Activated naive CD8-positive, alpha-beta T cell (primary cell): Measurements from ENCODE around the gene CDC45.
"Not testable (repeated sequence)": the region's sequence is repeated elsewhere in the genome, so short reads cannot be mapped to it uniquely, and the experiment has no call there.

Experiments
- H3K27ac Mint-ChIP-seq: one replicate; pipeline ENCODE4 v1.8.0; 2021; ENCODE audit warnings: mixed read lengths
- H3K27me3 Mint-ChIP-seq: one replicate; pipeline ENCODE4 v1.8.0; 2021; ENCODE audit warnings: mixed read lengths
- H3K36me3 Mint-ChIP-seq: one replicate; pipeline ENCODE4 v1.8.0; 2021; ENCODE audit warnings: mixed read lengths
- H3K4me1 Mint-ChIP-seq: one replicate; pipeline ENCODE4 v1.8.0; 2021; ENCODE audit warnings: low read depth, mixed read lengths
- H3K4me3 Mint-ChIP-seq: one replicate; pipeline ENCODE4 v1.8.0; 2021; ENCODE audit warnings: mild to moderate bottlenecking, mixed read lengths
- H3K9me3 Mint-ChIP-seq: one replicate; pipeline ENCODE4 v1.8.0; 2021; ENCODE audit warnings: low read depth, mixed read lengths

The CDC45 gene, protein sequence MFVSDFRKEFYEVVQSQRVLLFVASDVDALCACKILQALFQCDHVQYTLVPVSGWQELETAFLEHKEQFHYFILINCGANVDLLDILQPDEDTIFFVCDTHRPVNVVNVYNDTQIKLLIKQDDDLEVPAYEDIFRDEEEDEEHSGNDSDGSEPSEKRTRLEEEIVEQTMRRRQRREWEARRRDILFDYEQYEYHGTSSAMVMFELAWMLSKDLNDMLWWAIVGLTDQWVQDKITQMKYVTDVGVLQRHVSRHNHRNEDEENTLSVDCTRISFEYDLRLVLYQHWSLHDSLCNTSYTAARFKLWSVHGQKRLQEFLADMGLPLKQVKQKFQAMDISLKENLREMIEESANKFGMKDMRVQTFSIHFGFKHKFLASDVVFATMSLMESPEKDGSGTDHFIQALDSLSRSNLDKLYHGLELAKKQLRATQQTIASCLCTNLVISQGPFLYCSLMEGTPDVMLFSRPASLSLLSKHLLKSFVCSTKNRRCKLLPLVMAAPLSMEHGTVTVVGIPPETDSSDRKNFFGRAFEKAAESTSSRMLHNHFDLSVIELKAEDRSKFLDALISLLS

GRCh38 chr22:19479355-19480172 lies at the start of gene CDC45:
CDC45 (plus strand) TSS chr22:19479920; CDS start chr22:19479969, 49 bp downstream.
- no peaks in the 10 kb centered on the region for H3K9me3 Mint-ChIP-seq
- H3K4me1 Mint-ChIP-seq, result peaks cover 35% of the 10 kb centered on the region
- no peaks in the 10 kb centered on the region for H3K27me3 Mint-ChIP-seq
- peak within 1 kb of the TSS; percentile 99 for H3K4me3 Mint-ChIP-seq
- H3K27ac Mint-ChIP-seq, result peak within 1 kb of the TSS; percentile 100
- H3K36me3 Mint-ChIP-seq, result peaks cover 9% of the 10 kb centered on the region

DNA sequence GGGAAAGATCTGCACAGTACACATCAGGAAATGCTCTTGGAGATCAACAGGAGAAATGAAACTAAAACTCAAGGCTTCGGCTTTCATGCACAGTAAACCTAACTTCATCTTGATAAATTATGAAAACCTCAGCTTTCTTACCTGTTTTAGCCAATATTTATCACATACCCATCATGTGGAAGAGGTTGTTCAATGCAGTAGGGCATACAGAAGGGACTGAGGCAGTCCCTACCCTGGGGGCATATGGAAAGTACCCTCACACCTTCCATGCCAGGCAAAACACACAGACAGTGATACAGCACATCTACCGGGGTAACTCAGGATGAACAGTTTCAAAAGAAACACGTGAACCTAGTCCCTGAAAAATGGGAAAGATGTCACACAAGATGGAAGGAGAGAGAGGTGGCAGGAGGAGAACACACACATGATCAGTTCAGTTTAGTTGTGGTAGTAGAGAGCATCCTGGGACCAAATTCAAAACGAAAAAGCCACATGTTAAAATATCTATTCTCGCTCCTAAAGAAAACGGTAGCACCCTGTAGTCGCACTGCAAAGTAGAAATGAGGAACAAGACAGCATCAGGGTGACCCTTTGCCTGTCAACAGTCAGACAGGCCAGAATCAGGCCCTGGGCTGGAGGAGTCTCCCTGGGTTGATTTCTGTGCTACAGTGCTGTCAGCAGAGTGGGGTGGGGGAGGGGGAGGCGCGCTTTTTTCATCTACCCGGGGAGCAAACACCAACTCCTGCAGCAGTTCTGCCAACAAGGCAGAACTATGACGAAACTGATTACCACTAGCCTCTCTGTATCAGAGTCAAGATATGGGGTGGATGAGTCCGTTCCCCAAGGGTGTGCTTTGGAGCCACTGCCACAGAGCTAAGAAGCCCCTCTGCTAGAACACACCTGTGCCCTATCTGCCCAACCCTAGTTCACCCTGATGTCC lies 49.5 kb upstream of the CDC45 start:
- no peaks in the 10 kb centered on the region for H3K27me3 Mint-ChIP-seq
- peak overlapping the region; percentile 90 for H3K4me3 Mint-ChIP-seq
- no peaks in the 10 kb centered on the region for H3K36me3 Mint-ChIP-seq
- peak overlapping the region; percentile 77 for H3K27ac Mint-ChIP-seq
- H3K9me3 Mint-ChIP-seq, result no peaks in the 10 kb centered on the region
- peaks cover 54% of the 10 kb centered on the region for H3K4me1 Mint-ChIP-seq

GRCh38 chr22:19430890-19431541 lies 48.7 kb upstream of the CDC45 start:
- H3K4me1 Mint-ChIP-seq, result peaks cover 55% of the 10 kb centered on the region

DNA sequence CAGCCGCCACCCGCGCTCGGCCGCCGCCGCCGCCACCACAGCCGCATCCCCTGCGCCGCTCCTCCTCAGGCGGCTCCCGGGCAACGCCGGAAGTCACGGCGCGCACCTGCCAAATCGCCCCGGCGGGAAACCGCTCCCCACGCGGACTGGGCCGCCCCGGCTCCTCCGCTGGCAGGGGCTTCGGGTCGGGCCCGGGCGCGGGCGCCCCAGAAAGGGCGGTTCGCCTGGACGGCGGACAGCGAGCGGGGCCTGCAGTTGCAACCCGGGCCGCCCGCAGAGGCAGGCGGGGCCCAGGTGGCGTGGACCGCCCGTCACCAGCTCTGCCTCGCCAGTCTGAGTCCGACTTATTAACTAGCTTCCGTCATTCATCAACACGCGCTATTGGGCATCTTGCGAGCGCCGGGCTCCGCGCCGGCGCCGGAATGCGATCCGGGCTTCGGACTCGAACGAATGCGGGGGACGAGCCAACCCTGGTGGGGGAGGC lies 48.0 kb upstream of the CDC45 start, which contains the start of gene HIRA:
HIRA (minus strand) TSS at position 85 of the 484 bp plus-strand sequence. CDS start 257 bp downstream, outside the sequence.
- no peaks in the 10 kb centered on the region for H3K36me3 Mint-ChIP-seq
- peak within 1 kb of the TSS; percentile 94 for H3K27ac Mint-ChIP-seq
- peak within 1 kb of the TSS; percentile 93 for H3K4me3 Mint-ChIP-seq
- H3K27me3 Mint-ChIP-seq, result no peaks in the 10 kb centered on the region
- peaks cover 48% of the 10 kb centered on the region for H3K4me1 Mint-ChIP-seq
- H3K9me3 Mint-ChIP-seq, result no peaks in the 10 kb centered on the region

More at GRCh38 chr22:19430890-19431541, 48.7 kb upstream of the CDC45 start:
- Mint-ChIP-seq H3K4me3 (peak overlapping the region; percentile 90), H3K27me3 (no peaks in the 10 kb centered on the region), H3K36me3 (no peaks in the 10 kb centered on the region), H3K9me3 (no peaks in the 10 kb centered on the region), H3K27ac (peak overlapping the region; percentile 77)

DNA sequence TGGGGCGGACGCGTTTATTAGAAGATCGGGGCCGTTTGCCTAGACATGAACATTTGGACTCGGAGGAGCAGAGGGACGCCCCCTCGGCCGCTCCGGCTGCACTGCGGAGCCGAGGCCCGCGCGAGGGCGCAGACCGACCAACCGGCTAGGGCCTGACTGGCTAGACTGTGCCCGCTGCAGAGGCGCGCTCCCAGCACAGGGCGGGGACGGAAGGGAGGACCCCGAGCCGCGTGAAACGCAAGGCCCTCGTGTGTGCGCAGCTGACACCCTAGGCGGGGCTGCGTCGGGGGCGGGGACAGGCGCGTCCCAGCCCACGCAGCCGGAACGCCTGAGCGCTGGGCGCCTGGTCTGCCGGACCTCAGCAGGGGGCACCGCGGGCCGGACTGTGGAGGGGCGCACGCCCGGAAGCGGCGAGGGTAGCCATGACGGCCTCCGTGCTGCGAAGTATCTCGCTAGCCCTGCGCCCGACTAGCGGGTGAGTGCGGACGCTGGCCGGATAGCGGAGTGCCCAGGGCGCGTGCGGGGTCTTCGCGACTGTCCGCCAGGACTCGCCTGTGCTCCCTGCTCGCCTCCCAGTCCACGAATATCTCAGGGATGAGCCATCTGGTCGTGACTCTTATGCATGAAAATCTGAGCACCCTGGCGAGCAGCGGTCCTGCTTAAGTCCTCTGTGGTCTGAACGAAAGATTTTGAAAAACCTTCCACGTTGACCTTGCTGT lies 47.4 kb upstream of the CDC45 start, which contains the start of gene MRPL40:
MRPL40 (plus strand) TSS at position 413 of the 719 bp plus-strand sequence; CDS start at position 423, 10 bp downstream.
- Mint-ChIP-seq H3K4me3 (peak within 1 kb of the TSS; percentile 93), H3K27ac (peak within 1 kb of the TSS; percentile 94), H3K36me3 (no peaks in the 10 kb centered on the region), H3K27me3 (no peaks in the 10 kb centered on the region), H3K9me3 (no peaks in the 10 kb centered on the region), H3K4me1 (peaks cover 43% of the 10 kb centered on the region)

DNA sequence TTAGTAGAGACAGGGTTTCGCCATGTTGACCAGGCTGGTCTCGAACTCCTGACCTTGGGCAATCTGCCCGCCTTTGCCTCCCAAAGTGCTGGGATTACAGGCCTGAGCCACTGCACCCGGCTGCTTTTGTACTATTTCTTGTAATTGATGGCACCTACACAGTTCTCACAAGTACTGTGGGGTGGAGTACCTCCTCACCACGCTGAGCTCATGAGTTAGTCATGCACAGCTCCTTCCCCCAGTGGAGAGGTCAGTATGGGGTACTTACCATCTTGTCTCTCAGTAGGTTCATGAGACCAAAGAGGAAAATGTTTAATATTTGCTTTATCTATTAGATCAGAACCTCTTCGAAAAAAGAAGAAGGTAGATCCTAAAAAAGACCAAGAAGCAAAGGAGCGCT lies 45.3 kb upstream of the CDC45 start:
- H3K27me3 Mint-ChIP-seq, result no peaks in the 10 kb centered on the region
- H3K4me1 Mint-ChIP-seq, result peaks cover 28% of the 10 kb centered on the region
- peak overlapping the region; percentile 68 for H3K27ac Mint-ChIP-seq
- peak overlapping the region; percentile 93 for H3K4me3 Mint-ChIP-seq
- peaks cover 3% of the 10 kb centered on the region for H3K36me3 Mint-ChIP-seq
- no peaks in the 10 kb centered on the region for H3K9me3 Mint-ChIP-seq

- Mint-ChIP-seq H3K27me3 (no peaks in the 10 kb centered on the region), H3K4me3 (no peak overlapping the region), H3K4me1 (peaks cover 22% of the 10 kb centered on the region), H3K36me3 (peaks cover 3% of the 10 kb centered on the region), H3K9me3 (no peaks in the 10 kb centered on the region), H3K27ac (peak overlapping the region; percentile 64)
These were observed 44.7 kb upstream of the CDC45 start for GRCh38 chr22:19434829-19435580.

DNA sequence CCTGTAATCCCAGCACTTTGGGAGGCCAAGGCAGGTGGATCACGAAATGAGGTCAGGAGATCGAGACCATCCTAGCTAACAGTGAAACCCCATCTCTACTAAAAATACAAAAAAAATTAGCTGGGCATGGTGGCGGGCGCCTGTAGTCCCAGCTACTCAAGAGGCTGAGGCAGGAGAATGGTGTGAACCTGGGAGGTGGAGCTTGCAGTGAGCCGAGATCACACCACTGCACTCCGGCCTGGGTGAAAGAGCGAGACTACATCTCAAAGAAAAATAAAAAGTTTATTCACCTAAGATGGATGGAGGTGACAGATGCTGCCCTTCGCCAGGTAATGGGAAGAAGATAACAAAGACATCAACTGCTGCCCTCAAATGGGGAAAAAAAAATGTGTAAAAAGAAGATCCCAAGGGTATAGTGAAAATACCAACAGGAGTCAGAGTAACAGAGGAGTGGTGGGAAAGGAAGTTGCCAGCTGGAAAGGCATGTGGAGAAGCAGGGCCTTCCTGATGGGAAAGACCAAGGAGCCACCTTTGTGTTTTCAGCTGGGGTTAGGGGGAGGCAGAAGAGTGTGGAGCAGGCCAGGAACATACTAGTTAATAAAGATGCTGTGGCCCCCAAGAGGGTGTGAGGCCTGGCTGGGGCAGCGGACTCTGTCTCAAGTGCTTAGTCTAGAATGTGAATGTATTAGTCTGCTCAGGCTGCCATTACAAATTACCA lies 43.1 kb upstream of the CDC45 start:
- not testable (repeated sequence) for H3K27ac Mint-ChIP-seq, H3K27me3 Mint-ChIP-seq, H3K4me3 Mint-ChIP-seq, H3K36me3 Mint-ChIP-seq, H3K9me3 Mint-ChIP-seq
- peaks cover 16% of the 10 kb centered on the region for H3K4me1 Mint-ChIP-seq

DNA sequence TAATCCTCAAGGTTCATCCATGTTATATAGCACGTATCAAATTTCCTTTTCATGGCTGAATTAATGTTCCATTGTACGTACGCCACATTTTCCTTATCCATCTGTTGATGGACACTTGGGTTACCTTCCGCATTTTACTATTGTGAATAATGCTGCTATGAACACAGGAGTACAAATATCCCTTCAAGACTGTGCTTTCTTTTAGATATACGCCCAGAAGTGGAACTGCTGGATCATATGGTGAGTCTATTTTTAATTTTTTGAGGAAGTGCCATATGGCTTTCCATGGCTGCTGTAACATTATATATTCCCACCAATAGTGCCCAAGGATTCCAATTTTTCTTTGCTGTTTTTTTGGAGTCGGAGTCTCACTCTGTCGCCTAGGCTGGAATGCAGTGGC lies 41.4 kb upstream of the CDC45 start:
- Mint-ChIP-seq H3K36me3 (peaks cover 3% of the 10 kb centered on the region), H3K4me1 (peaks cover 10% of the 10 kb centered on the region), H3K27ac (peak overlapping the region; percentile 31), H3K9me3 (no peaks in the 10 kb centered on the region), H3K27me3 (no peaks in the 10 kb centered on the region), H3K4me3 (no peak overlapping the region)

GRCh38 chr22:19440411-19441195 lies 39.1 kb upstream of the CDC45 start:
- Mint-ChIP-seq H3K27me3 (no peaks in the 10 kb centered on the region), H3K4me1 (peaks cover 14% of the 10 kb centered on the region), H3K27ac (no peak overlapping the region), H3K4me3 (no peak overlapping the region), H3K36me3 (peaks cover 3% of the 10 kb centered on the region), H3K9me3 (no peaks in the 10 kb centered on the region)

- Mint-ChIP-seq H3K27ac (no peak overlapping the region), H3K27me3 (no peaks in the 10 kb centered on the region), H3K36me3 (peaks cover 3% of the 10 kb centered on the region), H3K4me3 (no peak overlapping the region), H3K9me3 (no peaks in the 10 kb centered on the region), H3K4me1 (peaks cover 24% of the 10 kb centered on the region)
These were observed 37.6 kb upstream of the CDC45 start for GRCh38 chr22:19442166-19442565.
